ENCODE data around the gene INF2.

Gene INF2

GRCh38 chr14:104766863-104767633 lies 77.6 kb downstream of the INF2 start:
- no peak for DNase-seq (ENCODE audit: low read depth, low spot score)
- Histone ChIP-seq H3K9me3 (ENCODE audit: control insufficient read depth, insufficient read depth, low read length) (no peaks in the 10 kb centered on the region), H3K36me3 (ENCODE audit: control insufficient read depth, insufficient read depth, low read length) (peaks cover 10% of the 10 kb centered on the region), H3K27ac (ENCODE audit: low read length) (no peak overlapping the region), H3K4me3 (ENCODE audit: low read length) (no peak overlapping the region), H3K4me1 (ENCODE audit: control insufficient read depth, insufficient read depth, low read length) (peaks cover 4% of the 10 kb centered on the region), H3K27me3 (ENCODE audit: control insufficient read depth, insufficient read depth, low read length) (no peaks in the 10 kb centered on the region)
- WGBS (ENCODE audit: insufficient coverage, insufficient read length), result no CpG with 5 or more reads among the region's 15 CpGs

DNA sequence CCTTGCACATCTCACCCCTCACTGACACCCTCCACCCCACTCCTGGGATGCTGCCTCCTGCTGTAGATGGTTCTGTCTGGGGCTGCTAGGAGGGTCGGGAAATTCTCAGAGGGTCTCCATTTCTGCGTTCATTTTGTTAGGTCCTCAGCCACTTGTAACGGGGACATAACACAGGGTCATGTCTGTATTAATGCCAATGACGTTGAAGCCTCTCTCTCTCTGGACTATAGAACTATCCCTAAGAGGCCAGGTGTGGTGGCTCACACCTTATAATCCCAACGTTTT lies 78.2 kb downstream of the INF2 start:
- DNase-seq (ENCODE audit: low read depth, low spot score), result no peak
- H3K27me3 ChIP-seq (ENCODE audit: control insufficient read depth, insufficient read depth, low read length), result no peaks in the 10 kb centered on the region
- H3K4me3 ChIP-seq (ENCODE audit: low read length), result no peak overlapping the region
- no CpG with 5 or more reads among the region's 5 CpGs for WGBS (ENCODE audit: insufficient coverage, insufficient read length)
- H3K9me3 ChIP-seq (ENCODE audit: control insufficient read depth, insufficient read depth, low read length), result no peaks in the 10 kb centered on the region
- peaks cover 15% of the 10 kb centered on the region for H3K36me3 ChIP-seq (ENCODE audit: control insufficient read depth, insufficient read depth, low read length)
- H3K27ac ChIP-seq (ENCODE audit: low read length), result no peak overlapping the region
- peaks cover 4% of the 10 kb centered on the region for H3K4me1 ChIP-seq (ENCODE audit: control insufficient read depth, insufficient read depth, low read length)

- Histone ChIP-seq H3K4me1 (ENCODE audit: control insufficient read depth, insufficient read depth, low read length) (peaks cover 4% of the 10 kb centered on the region), H3K4me3 (ENCODE audit: low read length) (no peak overlapping the region), H3K27me3 (ENCODE audit: control insufficient read depth, insufficient read depth, low read length) (no peaks in the 10 kb centered on the region), H3K9me3 (ENCODE audit: control insufficient read depth, insufficient read depth, low read length) (no peaks in the 10 kb centered on the region), H3K36me3 (ENCODE audit: control insufficient read depth, insufficient read depth, low read length) (peaks cover 23% of the 10 kb centered on the region), H3K27ac (ENCODE audit: low read length) (no peak overlapping the region)
- DNase-seq (ENCODE audit: low read depth, low spot score), result peak; percentile 82
- WGBS (ENCODE audit: insufficient coverage, insufficient read length), result no CpG with 5 or more reads among the region's 25 CpGs
Observed at GRCh38 chr14:104768437-104769323, 79.3 kb downstream of the INF2 start.

- H3K36me3 ChIP-seq (ENCODE audit: control insufficient read depth, insufficient read depth, low read length), result peaks cover 23% of the 10 kb centered on the region
- no peak for DNase-seq (ENCODE audit: low read depth, low spot score)
- no peak overlapping the region for H3K4me3 ChIP-seq (ENCODE audit: low read length)
- no peaks in the 10 kb centered on the region for H3K27me3 ChIP-seq (ENCODE audit: control insufficient read depth, insufficient read depth, low read length)
- no peak overlapping the region for H3K27ac ChIP-seq (ENCODE audit: low read length)
- no CpG with 5 or more reads among the region's 18 CpGs for WGBS (ENCODE audit: insufficient coverage, insufficient read length)
- peaks cover 4% of the 10 kb centered on the region for H3K4me1 ChIP-seq (ENCODE audit: control insufficient read depth, insufficient read depth, low read length)
- no peaks in the 10 kb centered on the region for H3K9me3 ChIP-seq (ENCODE audit: control insufficient read depth, insufficient read depth, low read length)
Observed at GRCh38 chr14:104769324-104770071, 80.1 kb downstream of the INF2 start.

DNA sequence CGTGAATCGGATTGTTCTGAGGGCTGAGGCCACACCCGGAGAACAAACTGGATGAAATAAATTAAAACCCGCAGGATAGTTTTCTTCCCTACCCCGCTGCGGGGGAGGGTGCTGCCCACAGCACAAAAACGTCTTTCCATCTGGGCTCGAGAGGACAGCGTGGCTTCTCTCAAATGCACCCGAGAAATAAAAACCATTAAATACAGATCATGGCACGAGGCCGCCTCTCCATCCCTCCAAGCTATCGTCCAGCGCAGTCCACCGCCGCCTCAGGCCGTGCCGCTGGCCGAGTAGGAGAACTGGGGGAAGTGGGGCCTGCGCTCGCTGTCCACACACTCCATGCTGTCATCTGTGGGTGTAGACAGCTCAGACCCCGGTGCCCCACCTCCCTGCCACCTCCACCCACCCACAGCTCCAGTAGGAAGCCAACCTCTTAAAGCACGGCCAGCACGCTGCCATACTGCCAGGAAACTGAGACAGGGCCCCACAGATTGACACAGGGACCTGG lies 80.7 kb downstream of the INF2 start:
- DNase-seq (ENCODE audit: low read depth, low spot score), result no peak
- Histone ChIP-seq H3K27ac (ENCODE audit: low read length) (no peak overlapping the region), H3K4me1 (ENCODE audit: control insufficient read depth, insufficient read depth, low read length) (peaks cover 4% of the 10 kb centered on the region), H3K4me3 (ENCODE audit: low read length) (no peak overlapping the region), H3K36me3 (ENCODE audit: control insufficient read depth, insufficient read depth, low read length) (peaks cover 23% of the 10 kb centered on the region), H3K9me3 (ENCODE audit: control insufficient read depth, insufficient read depth, low read length) (no peaks in the 10 kb centered on the region), H3K27me3 (ENCODE audit: control insufficient read depth, insufficient read depth, low read length) (no peaks in the 10 kb centered on the region)
- no CpG with 5 or more reads among the region's 24 CpGs for WGBS (ENCODE audit: insufficient coverage, insufficient read length)

- Histone ChIP-seq H3K27ac (ENCODE audit: low read length) (no peak overlapping the region), H3K27me3 (ENCODE audit: control insufficient read depth, insufficient read depth, low read length) (no peaks in the 10 kb centered on the region), H3K4me3 (ENCODE audit: low read length) (no peak overlapping the region), H3K9me3 (ENCODE audit: control insufficient read depth, insufficient read depth, low read length) (no peaks in the 10 kb centered on the region), H3K36me3 (ENCODE audit: control insufficient read depth, insufficient read depth, low read length) (peaks cover 23% of the 10 kb centered on the region), H3K4me1 (ENCODE audit: control insufficient read depth, insufficient read depth, low read length) (peaks cover 4% of the 10 kb centered on the region)
- no CpG with 5 or more reads among the region's 5 CpGs for WGBS (ENCODE audit: insufficient coverage, insufficient read length)
- no peak for DNase-seq (ENCODE audit: low read depth, low spot score)
Observed at GRCh38 chr14:104770851-104771272, 81.4 kb downstream of the INF2 start.

DNA sequence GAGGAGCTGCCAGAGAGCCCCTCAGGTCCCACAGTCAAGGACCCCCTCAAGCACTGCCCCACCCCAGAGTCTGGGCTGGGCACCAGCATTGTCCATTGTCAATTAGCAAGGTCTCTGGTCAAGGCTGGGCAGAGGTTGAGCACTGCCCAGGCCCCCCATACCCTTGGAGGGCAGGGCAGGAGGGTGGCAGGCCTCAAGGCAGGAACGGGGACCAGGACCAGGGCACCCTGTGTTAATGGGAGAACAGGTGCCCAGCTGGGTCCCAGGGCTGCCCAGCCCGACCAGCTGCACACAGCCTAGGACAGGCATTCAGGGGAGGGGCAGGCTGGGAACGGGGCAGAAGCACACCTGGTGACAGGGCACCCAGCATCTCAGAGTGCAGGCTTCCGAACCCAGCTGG lies 82.0 kb downstream of the INF2 start:
- Histone ChIP-seq H3K9me3 (ENCODE audit: control insufficient read depth, insufficient read depth, low read length) (no peaks in the 10 kb centered on the region), H3K4me1 (ENCODE audit: control insufficient read depth, insufficient read depth, low read length) (peaks cover 4% of the 10 kb centered on the region), H3K36me3 (ENCODE audit: control insufficient read depth, insufficient read depth, low read length) (peaks cover 23% of the 10 kb centered on the region), H3K4me3 (ENCODE audit: low read length) (no peak overlapping the region), H3K27me3 (ENCODE audit: control insufficient read depth, insufficient read depth, low read length) (no peaks in the 10 kb centered on the region), H3K27ac (ENCODE audit: low read length) (no peak overlapping the region)
- DNase-seq (ENCODE audit: low read depth, low spot score), result no peak
- no CpG with 5 or more reads among the region's 4 CpGs for WGBS (ENCODE audit: insufficient coverage, insufficient read length)
